HG03442 (cell line): ENCODE measurements around the gene SPATA31C1.
"Not testable (repeated sequence)": the region's sequence is repeated elsewhere in the genome, so short reads cannot be mapped to it uniquely, and the experiment has no call there.

Experiments used
- ATAC-seq: cut with Tn5 transposase; IDR thresholded peaks from one replicate; pipeline ENCODE4 v1.9.1; 2021; ENCODE audit warnings: mild to moderate bottlenecking, moderate library complexity; ENCODE audit not compliant: unreplicated experiment

The SPATA31C1 gene

DNA sequence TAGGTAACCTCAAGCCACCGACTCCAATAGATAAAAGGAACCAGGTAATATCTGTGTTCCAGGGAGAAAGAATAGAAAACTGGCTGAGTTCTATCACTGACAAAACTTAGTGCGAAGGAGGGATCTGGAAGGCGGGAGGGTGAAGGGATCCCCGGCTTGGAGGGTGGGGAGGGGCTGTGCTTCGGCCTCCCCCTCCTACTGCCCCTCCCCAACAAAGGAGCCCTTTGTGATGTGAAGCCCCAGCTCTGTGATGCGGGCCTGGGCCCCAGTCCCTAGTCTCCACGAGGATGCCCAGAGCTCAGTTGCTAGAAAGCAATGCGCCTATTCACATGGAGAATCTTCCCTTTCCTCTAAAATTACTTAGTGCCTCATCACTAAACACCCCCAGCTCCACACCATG lies at the start of gene SPATA31C1:
Gene SPATA31C1, plus strand, starts transcription at position 301 of the 400 bp plus-strand sequence.
- ATAC-seq = not testable (repeated sequence)

- ATAC-seq = no peak
These were observed 49.6 kb upstream of the SPATA31C1 start for GRCh38 chr9:87868175-87868574.

- ATAC-seq = no peak
These were observed 49.1 kb upstream of the SPATA31C1 start for GRCh38 chr9:87868635-87869034.

- ATAC-seq = no peak
These were observed 48.7 kb upstream of the SPATA31C1 start for GRCh38 chr9:87869082-87869481.

GRCh38 chr9:87871425-87872078 lies 46.2 kb upstream of the SPATA31C1 start:
- ATAC-seq = no peak

GRCh38 chr9:87872079-87872624 lies 45.6 kb upstream of the SPATA31C1 start:
- no peak for ATAC-seq

DNA sequence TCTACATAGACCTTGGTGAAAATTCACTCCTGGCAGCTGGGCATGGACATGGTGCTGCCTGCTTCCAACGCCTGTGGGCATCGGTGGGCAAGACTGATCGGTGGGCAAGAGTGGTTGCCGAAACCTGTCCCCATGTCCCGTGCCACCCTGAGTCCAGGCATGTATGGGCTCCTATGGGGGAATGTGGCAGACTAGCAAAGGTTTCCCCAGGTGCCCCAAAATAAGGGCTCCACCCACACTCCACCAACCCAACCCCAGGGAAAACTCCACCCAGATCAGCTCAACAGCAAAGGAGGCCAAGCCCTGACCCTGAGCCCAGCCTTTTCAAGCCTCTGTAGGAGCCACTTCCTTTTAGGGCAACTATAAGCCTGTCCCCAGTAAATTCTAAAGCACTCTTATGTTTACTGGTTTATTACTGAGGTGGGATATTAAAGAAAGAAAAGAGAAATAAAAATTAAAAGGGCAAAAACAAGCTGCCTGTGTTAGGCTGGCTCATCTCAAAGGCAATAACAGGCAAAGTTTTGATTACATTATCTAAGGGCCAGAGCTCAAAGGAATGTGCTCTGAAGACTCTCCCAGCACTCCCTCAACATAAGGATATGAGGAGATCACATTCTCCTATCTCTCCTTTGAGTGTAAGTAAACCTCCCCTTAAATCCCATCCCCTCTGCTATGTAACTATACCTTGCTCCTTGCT lies 44.0 kb upstream of the SPATA31C1 start:
- no peak for ATAC-seq

DNA sequence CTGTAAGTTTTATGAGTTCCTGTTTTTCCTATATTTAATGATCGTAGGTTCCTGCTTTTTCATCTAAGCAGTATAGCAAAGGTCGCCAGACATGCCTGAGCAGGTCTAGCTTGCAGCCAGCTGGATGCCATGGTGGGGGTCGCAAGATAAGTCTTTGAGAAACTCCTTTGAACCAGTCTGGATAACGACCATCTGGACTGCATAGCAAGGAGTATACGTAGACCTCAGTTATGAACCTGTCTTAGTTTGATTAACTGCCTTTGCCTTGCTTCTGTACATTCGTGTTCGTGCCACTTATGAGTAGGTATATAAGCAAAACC lies 43.5 kb upstream of the SPATA31C1 start:
- ATAC-seq = no peak

DNA sequence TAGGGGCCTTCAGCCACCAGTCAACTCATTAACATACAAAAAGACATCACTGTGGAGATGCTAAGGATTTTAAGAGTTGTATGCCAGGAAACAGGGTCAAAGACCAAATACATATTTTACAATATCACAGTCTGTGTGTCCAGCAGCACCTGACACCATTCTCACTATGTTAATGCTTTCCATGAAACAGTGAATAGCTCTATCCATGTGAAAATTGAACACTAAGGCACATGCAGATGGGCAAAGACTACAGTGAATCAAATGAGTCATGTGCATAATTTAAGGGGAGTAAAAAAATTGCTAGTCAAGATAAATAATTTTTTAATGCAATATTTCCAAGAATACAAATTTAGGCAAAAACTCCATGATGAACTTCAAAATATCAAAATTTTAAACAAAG lies 42.7 kb upstream of the SPATA31C1 start:
- ATAC-seq = no peak

- no peak for ATAC-seq
These were observed 41.8 kb upstream of the SPATA31C1 start for GRCh38 chr9:87875831-87876545.

- ATAC-seq = no peak
These were observed 41.1 kb upstream of the SPATA31C1 start for GRCh38 chr9:87876708-87877107.

DNA sequence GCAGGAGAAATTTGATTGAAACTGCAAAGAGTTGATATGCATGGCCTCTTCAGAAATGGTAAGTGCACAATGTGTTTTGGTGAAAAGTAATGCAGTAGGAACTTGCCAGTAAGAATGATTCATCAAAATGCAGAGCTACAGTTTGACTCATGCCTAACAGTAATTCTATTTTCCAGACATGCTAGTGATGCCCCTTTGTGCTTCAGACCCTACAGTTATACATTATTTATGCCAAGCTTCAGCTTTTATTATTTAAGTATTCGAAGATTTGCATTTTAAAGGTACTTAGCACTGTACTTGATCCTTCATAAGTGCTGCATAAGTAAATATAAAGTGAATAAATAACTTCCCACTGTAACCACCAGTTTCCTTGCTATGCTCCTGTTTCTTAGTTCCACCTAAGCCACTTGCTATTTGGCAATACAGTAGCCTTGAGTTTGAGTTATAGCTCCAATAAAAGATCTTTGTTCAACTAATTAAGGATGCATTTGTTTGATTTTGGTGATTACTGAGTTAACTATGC lies 38.7 kb upstream of the SPATA31C1 start:
- ATAC-seq = no peak

GRCh38 chr9:87880116-87880515 lies 37.6 kb upstream of the SPATA31C1 start:
- ATAC-seq = no peak

- no peak for ATAC-seq
These were observed 37.1 kb upstream of the SPATA31C1 start for GRCh38 chr9:87880683-87881082.

- ATAC-seq = no peak
These were observed 35.1 kb upstream of the SPATA31C1 start, which contains the start of gene SPATA31E1 for GRCh38 chr9:87882627-87883026. SPATA31E1 (plus strand) TSS chr9:87882877; CDS start chr9:87882892, 15 bp downstream.

DNA sequence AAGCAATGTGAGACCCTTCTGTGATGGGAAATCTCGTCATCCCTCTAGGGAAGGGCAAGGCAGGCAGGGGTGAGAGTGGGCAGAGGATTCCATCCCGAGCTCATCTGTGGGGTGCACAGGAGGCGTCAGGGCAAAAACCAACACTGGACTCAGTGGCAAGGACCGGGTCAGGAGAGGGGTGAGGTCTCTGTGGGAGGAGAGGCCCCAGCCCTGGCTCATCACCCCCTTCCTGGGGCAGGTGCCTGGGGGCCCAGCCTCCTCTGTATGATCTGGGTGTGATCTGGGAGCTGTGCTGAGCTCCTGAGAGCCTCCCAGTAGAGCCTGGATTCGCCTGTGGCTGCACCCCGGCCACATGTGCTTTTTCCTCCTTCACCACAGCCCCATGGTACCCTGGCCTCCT lies 34.5 kb upstream of the SPATA31C1 start:
- ATAC-seq = no peak

- no peak for ATAC-seq
These were observed 33.8 kb upstream of the SPATA31C1 start for GRCh38 chr9:87883990-87884389.

DNA sequence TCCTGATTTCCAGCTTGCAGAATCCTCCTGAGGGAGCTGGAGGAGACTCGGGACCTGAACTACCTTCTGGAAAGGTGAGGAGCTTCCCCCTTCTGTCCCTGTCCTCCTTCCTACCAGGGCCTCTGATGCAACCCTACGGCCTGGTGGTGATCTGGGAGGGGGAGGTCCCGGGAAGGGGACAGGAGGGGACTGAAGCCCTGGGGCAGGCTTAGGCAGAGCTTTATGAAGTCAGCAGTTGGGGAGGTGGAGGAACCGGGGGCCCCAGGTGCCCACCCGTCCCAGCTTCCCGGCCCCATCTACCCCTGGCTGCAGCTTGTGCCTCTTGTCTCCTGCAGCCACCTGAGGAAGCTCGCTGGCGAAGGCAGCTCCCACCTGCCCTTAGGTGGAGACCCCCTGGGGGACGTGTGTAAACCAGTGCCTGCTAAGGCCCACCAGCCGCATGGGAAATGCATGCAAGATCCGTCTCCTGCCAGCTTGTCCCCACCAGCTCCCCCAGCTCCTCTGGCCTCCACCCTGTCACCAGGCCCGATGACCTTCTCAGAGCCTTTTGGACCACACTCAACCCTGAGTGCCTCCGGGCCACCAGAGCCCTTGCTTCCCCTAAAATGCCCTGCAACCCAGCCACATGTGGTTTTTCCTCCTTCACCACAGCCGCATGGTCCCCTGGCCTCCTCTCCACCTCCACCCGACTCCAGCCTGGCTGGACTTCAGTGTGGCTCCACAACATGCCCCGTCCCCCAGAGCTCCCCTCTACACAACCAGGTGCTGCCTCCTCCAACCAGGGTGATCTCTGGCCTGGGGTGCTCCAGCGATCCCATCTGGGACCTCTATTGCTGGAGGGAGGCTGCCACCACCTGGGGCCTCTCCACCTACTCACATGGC lies 32.9 kb upstream of the SPATA31C1 start:
- ATAC-seq = no peak

DNA sequence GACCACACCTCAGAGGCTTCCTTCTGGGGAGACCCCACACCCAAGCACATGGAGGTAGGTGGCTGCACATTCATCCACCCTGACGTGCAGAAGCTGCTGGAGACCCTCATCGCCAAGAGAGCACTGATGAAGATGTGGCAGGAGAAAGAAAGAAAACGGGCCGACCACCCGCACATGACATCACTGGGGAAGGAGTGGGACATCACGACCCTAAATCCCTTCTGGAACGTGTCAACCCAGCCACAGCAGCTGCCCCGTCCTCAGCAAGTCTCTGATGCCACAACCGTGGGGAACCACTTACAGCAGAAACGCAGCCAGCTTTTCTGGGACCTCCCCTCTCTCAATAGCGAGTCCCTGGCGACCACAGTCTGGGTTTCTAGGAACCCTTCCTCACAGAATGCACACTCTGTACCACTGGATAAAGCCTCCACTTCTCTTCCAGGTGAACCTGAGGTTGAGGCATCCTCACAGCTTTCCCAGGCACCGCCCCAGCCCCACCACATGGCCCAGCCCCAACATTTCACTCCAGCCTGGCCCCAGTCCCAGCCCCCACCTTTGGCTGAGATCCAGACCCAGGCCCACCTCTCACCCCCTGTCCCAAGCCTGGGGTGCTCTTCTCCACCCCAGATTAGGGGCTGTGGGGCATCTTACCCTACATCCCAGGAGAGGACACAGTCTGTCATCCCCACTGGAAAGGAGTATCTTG lies 32.1 kb upstream of the SPATA31C1 start:
- no peak for ATAC-seq
